Natural killer cell (primary cell): Measurements from ENCODE around the gene PPP6C. TPM values are rescaled to one million over a fixed set of nuclear protein-coding genes. Genes with fewer than 3 reads are reported as not detected.

Source experiments
- ATAC-seq, 3 donors: fragments of 150-1000 bp in 2 of 3; fragments of 200-7000 bp in 1 of 3; cut with Tn5 transposase; 1 replicate in 1 of 3; 2 replicates in 2 of 3; pipeline ENCODE4 v1.10.0; 2021; ENCODE audit warnings: mild to moderate bottlenecking in 2 of 3, moderate library complexity in 2 of 3
- DNase-seq, 2 donors: peaks; one replicate each; pipeline versions ENCODE4 v3.0.0 to v3.0.0-alpha.2; 2013 to 2021; ENCODE audit warnings: mixed read lengths in 1 of 2
- H3K27ac ChIP-seq: one replicate; pipeline ENCODE4 v1.5.1; 2013; ENCODE audit warnings: mild to moderate bottlenecking, low read length
- H3K27me3 ChIP-seq: one replicate; pipeline ENCODE4 v1.6.1; 2013; ENCODE audit warnings: low read length; ENCODE audit not compliant: control insufficient read depth, insufficient read depth
- H3K36me3 ChIP-seq: one replicate; pipeline ENCODE4 v1.6.1; 2013; ENCODE audit warnings: low read length; ENCODE audit not compliant: control insufficient read depth, insufficient read depth
- H3K4me1 ChIP-seq: one replicate; pipeline ENCODE4 v1.6.1; 2013; ENCODE audit warnings: low read length; ENCODE audit not compliant: control insufficient read depth, insufficient read depth
- H3K4me3 ChIP-seq: one replicate; pipeline ENCODE4 v1.5.1; 2013; ENCODE audit warnings: low read length
- H3K9me3 ChIP-seq: one replicate; pipeline ENCODE4 v1.6.1; 2013; ENCODE audit warnings: low read length; ENCODE audit not compliant: control insufficient read depth, insufficient read depth
- H3K27ac Mint-ChIP-seq, 2 donors: one replicate each; pipeline ENCODE4 v1.8.0; 2022; ENCODE audit warnings: mild to moderate bottlenecking in 2 of 2, mixed read lengths in 2 of 2, moderate library complexity in 1 of 2
- H3K27me3 Mint-ChIP-seq, 2 donors: one replicate each; pipeline ENCODE4 v1.8.0; 2022; ENCODE audit warnings: low read depth in 2 of 2, mixed read lengths in 2 of 2
- H3K36me3 Mint-ChIP-seq: one replicate; pipeline ENCODE4 v1.8.0; 2022; ENCODE audit warnings: mixed read lengths
- H3K4me1 Mint-ChIP-seq, 2 donors: one replicate each; pipeline ENCODE4 v1.8.0; 2022; ENCODE audit warnings: mixed read lengths in 2 of 2
- H3K4me3 Mint-ChIP-seq: one replicate; pipeline ENCODE4 v1.8.0; 2022; ENCODE audit warnings: mild to moderate bottlenecking, moderate library complexity, mixed read lengths
- H3K9me3 Mint-ChIP-seq, 2 donors: one replicate each; pipeline ENCODE4 v1.8.0; 2022; ENCODE audit warnings: mixed read lengths in 2 of 2
- CTCF ChIP-seq: fragments of 200-600 bp; IDR thresholded peaks from one replicate; pipeline ENCODE4 v1.8.0; 2022; ENCODE audit warnings: antibody characterized with exemption
- WGBS: methylation state at CpG from one replicate; pipeline ENCODE4 v1.1.7; 2013; ENCODE audit warnings: missing lambda C conversion rate; ENCODE audit not compliant: insufficient coverage; 5-methylcytosine and 5-hydroxymethylcytosine counted together
- intact Hi-C: fragments of 100-400 bp; cut with micrococcal nuclease; formaldehyde crosslinking; loops from one replicate; pipeline ENCODE4 v1.14.2; 2022
- total RNA-seq, 4 donors: library from RNA; stranded (reverse); fragments of 120-200 nt in 1 of 4; gene quantifications; one replicate each; pipeline versions ENCODE4 v1.2.3 to v1.2.4, GENCODE V29; 2013 to 2022

Gene PPP6C
- total RNA-seq, 3 donors from 2014 or later (not counting 1 experiment from before 2014, with no cell fraction given): 31.1 to 37.4 (median 34.8) TPM

GRCh38 chr9:125218621-125219020 lies 29.0 kb upstream of the PPP6C start:
- Mint-ChIP-seq H3K4me3 (no peak overlapping the region), H3K36me3 (no peaks in the 10 kb centered on the region), H3K9me3 (no peaks in the 10 kb centered on the region), H3K27ac (no peak overlapping the region), H3K27me3 (no peaks in the 10 kb centered on the region), H3K4me1 (no peaks in the 10 kb centered on the region)
- Histone ChIP-seq H3K36me3 (no peaks in the 10 kb centered on the region), H3K9me3 (no peaks in the 10 kb centered on the region), H3K27ac (no peak overlapping the region), H3K4me3 (no peak overlapping the region), H3K27me3 (no peaks in the 10 kb centered on the region), H3K4me1 (no peaks in the 10 kb centered on the region)
- intact Hi-C loops: no loop called here
- ATAC-seq (no peak), DNase-seq (no peak)
- TF ChIP-seq CTCF: no peak
- 96% methylated on average over 3 of the region's 3 CpGs for WGBS

GRCh38 chr9:125214186-125214585 lies 24.6 kb upstream of the PPP6C start:
- Histone ChIP-seq H3K27ac (no peak overlapping the region), H3K4me1 (no peaks in the 10 kb centered on the region), H3K36me3 (peaks cover 6% of the 10 kb centered on the region), H3K9me3 (no peaks in the 10 kb centered on the region), H3K4me3 (no peak overlapping the region), H3K27me3 (no peaks in the 10 kb centered on the region)
- DNase-seq (no peak), ATAC-seq (no peak)
- intact Hi-C loops: no loop called here
- Mint-ChIP-seq H3K27me3 (no peaks in the 10 kb centered on the region), H3K36me3 (no peaks in the 10 kb centered on the region), H3K9me3 (no peaks in the 10 kb centered on the region), H3K27ac (no peak overlapping the region), H3K4me1 (no peaks in the 10 kb centered on the region), H3K4me3 (no peak overlapping the region)
- WGBS: 96% methylated on average over 5 of the region's 5 CpGs
- no peak for TF ChIP-seq CTCF

GRCh38 chr9:125204477-125204876 lies 14.9 kb upstream of the PPP6C start:
- no peak overlapping the region for H3K27ac ChIP-seq

More at GRCh38 chr9:125204477-125204876, 14.9 kb upstream of the PPP6C start:
- Mint-ChIP-seq H3K9me3 (no peaks in the 10 kb centered on the region), H3K4me1 (peaks cover 8 to 12% of the 10 kb centered on the region in 2 donors), H3K4me3 (no peak overlapping the region), H3K27me3 (no peaks in the 10 kb centered on the region), H3K36me3 (peaks cover 8% of the 10 kb centered on the region), H3K27ac (no peak overlapping the region)
- Histone ChIP-seq H3K9me3 (no peaks in the 10 kb centered on the region), H3K36me3 (peaks cover 17% of the 10 kb centered on the region), H3K4me3 (no peak overlapping the region), H3K27me3 (no peaks in the 10 kb centered on the region), H3K4me1 (peaks cover 12% of the 10 kb centered on the region)
- no peak for DNase-seq
- no peak for TF ChIP-seq CTCF
- 100% methylated on average over 3 of the region's 3 CpGs for WGBS
- no peak for ATAC-seq
- intact Hi-C loops: no loop called here
